GM18870 (cell line): ENCODE results near the gene S100A11.
A peak's percentile ranks its signal among the peaks of the same experiment; 100 is the strongest.

Experiments used
- ATAC-seq: cut with Tn5 transposase; IDR thresholded peaks from one replicate; pipeline ENCODE4 v1.9.1; 2021; ENCODE audit warnings: moderate library complexity; ENCODE audit not compliant: unreplicated experiment

The S100A11 gene

DNA sequence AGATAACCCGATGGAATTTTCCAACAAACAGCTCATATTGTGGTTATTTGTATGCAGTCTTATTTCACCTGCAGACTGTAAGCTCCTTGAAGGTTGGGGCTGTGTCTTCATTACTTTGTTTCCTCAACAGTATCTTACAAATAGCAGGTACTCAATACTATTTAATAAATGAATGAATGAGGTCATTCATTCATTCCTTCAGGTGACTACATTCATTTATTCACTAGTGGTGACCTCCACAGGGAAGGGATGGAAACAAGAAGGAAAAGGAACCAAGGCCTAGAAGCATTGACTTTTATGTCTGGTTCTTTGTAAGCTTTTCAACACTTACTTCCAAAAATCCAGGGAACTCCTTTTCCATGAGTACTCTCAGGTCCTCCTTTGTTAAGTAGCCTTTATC, 51.0 kb downstream of the S100A11 start:
- ATAC-seq: no peak

DNA sequence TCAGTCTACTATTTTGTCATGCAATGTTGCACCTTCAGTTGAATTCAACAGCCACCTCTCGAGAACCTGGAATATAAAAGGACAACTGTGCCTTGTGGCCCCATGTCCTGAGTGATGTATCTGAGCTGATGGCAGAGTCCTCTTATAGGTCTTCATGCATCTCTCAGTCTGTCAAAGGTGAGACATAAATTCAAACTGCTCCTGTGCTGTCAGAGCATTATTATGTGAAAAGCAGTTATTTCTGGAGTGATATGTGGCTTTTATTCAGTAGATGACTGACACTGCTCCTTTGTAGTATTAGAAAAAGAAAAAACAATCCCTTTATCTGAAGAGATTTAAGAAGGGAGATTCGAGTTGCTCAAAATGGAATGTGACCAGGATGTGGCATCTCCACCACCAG, 51.5 kb downstream of the S100A11 start:
- ATAC-seq: no peak

DNA sequence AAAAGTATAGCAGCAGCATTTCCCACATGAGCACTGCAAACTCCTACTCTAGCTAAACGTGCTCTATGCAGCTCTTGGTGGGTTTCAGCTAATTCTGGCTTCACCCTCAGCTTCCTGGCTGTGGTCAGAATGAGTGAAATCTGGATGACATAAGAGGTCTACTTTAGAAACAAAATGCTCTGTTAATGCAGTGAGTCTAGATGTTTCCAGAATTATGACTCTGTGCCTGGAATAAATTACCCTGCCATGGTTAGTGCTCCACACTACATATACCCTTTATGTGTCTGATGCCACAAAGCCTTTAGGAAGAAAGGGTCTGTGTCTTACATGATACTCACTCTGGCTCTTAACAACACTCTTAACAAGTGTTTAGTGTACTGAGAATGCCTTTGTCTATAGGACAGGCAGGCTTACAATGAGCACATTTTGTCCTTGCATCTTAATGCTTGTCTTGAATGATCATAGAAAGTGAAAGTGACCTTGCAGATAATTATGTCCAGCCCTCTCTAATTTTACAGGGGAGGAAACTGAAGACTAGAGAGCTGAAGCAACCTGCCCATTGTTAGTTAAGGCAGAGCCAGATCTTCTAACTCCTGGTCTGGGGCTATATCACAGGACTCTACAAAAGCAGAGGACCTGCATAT, 52.4 kb downstream of the S100A11 start:
- peak; percentile 74 for ATAC-seq
